Uterus (tissue), 2 donors: ENCODE results near the gene PSAT1.

Experiments
- POLR2A ChIP-seq, 2 donors: fragments of 450-650 bp; IDR thresholded peaks; one replicate each; pipeline ENCODE4 v1.6.1; 2016; ENCODE audit warnings: antibody characterized with exemption in 2 of 2, mild to moderate bottlenecking in 1 of 2, moderate library complexity in 1 of 2
- TF ChIP-seq, protein P1 (sequence below), 4 experiments: fragments of 200-600 bp in 2 of 4; fragments of 450-650 bp in 2 of 4; sonication (generic) in 2 of 4; IDR thresholded peaks; one replicate each; pipeline ENCODE4 v1.5.1; 2016 to 2019; ENCODE audit warnings: antibody characterized with exemption in 4 of 4, mild to moderate bottlenecking in 2 of 4, moderate library complexity in 1 of 4

DNA sequence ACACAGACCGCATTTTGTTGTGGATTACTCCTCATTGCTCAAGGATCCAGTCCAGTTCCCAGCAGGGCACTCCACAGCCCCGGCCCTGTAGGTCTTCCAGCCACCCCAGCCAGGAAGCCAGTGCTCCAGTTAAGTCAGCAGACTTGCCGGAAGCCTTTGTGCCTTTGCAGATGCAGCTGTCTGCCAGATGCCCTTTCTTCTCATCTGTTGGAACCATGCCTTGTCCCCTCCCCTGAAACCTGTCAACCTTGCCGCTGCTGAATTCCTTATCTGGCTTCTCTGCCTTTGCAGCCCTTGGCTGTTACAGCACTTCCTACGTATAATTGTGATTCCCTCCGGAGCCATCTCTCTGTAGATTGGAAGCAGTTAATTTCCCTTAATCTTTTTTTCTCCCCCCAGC lies 28.4 kb downstream of the PSAT1 start:
- TF ChIP-seq, protein P1, sequence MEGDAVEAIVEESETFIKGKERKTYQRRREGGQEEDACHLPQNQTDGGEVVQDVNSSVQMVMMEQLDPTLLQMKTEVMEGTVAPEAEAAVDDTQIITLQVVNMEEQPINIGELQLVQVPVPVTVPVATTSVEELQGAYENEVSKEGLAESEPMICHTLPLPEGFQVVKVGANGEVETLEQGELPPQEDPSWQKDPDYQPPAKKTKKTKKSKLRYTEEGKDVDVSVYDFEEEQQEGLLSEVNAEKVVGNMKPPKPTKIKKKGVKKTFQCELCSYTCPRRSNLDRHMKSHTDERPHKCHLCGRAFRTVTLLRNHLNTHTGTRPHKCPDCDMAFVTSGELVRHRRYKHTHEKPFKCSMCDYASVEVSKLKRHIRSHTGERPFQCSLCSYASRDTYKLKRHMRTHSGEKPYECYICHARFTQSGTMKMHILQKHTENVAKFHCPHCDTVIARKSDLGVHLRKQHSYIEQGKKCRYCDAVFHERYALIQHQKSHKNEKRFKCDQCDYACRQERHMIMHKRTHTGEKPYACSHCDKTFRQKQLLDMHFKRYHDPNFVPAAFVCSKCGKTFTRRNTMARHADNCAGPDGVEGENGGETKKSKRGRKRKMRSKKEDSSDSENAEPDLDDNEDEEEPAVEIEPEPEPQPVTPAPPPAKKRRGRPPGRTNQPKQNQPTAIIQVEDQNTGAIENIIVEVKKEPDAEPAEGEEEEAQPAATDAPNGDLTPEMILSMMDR (IDR thresholded peaks at IDR 0.05) = no peak
- no peak for TF ChIP-seq POLR2A (IDR thresholded peaks at IDR 0.05)
